GM12872 (cell line): ENCODE data around the gene HIC1.

Experiments
- CTCF ChIP-seq: IDR thresholded peaks from 3 replicates; pipeline ENCODE4 v1.5.1; 2011; ENCODE audit warnings: low read depth, mild to moderate bottlenecking, low read length, moderate library complexity; ENCODE audit not compliant: insufficient read depth

The HIC1 gene

DNA sequence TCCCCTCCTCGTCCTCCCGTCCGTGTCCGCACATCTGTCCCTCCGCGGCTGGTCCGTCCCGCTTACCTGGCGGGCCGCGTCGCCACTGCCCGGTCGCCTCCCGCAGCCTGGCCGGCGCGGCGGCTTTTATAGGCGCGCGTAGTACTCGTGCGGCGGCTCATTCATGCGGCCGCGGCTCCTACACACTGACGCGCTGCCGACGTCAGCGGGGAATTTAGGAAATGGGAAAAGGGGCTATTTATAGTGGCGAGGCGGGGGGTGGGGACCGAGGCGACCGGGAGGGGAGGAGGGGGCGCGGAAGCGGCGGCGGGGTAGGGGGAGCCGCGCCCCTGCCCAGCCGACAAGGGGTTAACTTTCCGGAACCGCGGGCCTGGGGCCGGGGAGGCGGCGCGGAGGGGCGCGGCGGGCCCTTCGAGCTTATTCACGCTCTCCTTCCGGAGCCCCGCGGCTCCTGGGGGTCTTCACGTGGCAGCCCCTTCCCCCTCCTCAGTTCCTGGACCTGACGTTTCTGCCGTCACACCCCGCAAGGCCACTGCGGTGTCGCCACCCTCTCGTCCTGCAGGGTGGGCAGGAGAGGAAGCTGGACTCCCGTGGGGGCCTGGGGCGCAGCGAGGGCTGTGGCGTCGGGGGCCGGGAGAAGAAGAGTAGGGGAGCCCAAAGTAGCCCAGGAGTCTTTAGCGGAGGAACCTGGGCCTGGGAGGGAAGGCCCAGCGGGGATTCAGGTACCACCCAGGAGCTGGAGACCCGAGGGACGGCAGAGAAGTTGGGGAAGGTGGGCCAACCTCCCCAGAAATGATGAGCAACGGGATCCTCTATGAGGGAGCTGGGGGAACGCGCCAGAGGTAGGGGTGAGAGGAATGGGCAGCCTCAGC, 3.6 kb upstream of the HIC1 start:
- no peak for TF ChIP-seq CTCF

- no peak for TF ChIP-seq CTCF
Observed at GRCh38 chr17:2051933-2052559, 2.9 kb upstream of the HIC1 start.

DNA sequence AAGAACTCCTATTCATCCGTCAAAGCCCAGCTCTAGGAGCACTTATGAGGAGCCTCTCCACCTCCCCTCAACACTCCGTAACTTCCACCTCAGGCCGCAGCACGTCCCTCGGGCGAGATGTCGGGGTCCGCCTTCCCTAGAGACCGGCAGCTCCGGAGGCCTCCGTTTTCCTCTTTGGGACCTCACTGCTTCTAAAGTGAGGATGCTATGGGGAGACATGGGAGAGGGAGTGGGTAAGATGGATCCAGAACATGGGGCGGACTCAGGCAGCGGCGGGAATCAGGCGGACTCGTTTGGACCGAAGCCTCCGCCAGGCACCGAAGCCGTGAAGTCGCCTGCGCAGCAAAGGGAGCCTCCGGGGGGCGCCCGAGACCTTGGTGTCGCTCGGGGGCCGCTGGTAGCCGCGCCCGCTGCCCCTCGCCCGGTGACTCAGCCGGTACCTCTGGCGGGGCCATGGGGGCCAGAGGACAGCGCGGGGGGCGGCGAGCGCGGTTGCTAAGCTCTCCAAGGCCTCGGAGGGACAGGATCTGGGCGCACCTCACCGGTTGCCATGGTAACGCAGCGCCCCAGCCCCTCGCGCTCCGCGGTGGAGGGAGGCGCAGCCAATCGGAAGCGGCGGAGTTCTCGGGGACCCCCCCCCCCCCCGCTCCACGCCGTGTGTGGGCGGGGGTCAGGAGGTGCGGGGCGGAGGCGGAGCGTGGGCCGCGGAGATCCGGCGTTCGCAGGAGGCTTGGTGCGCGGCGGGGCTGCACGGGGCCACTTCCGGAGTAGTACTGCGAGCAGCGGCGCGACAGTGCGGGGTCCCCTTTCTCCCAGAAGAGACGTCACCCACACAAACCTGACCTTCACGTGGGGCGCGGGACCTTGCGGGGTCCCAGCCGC, 1.3 kb upstream of the HIC1 start:
- peak; percentile 73 for TF ChIP-seq CTCF

- TF ChIP-seq CTCF: no peak
Observed at GRCh38 chr17:2054262-2054511, 716 bp upstream of the HIC1 start.

DNA sequence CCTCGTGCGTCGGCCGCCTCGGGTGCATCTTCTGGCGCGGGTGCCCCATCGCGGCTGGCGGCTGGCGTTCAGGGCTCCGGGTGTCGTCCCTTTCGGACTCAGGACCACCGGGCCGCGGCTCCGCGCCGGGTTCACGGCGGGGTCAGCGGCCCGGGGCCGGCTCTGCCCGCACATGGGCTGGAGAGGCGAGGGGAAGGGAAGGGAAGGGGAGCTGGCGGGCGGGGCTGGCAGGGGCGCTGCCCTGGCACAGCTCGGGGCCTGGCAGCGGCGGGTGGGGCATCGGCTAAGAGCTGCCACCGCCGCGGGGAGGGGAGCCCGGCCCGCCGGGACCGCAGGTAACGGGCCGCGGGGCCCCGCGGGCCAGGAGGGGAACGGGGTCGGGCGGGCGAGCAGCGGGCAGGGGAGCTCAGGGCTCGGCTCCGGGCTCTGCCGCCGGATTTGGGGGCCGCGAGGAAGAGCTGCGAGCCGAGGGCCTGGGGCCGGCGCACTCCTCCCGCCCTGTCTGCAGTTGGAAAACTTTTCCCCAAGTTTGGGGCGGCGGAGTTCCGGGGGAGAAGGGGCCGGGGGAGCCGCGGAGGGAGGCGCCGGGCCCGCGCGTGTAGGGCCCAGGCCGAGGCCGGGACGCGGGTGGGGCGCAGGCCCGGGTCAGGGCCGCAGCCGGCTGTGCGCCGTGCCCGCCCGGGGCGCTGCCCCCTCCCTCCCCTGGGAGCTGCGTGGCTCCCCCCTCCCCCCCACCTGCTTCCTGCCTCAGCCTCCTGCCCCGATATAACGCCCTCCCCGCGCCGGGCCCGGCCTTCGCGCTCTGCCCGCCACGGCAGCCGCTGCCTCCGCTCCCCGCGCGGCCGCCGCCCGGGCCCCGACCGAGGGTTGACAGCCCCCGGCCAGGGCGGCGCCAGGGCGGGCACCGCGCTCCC, 646 bp downstream of the HIC1 start:
- TF ChIP-seq CTCF: no peak

- peak; percentile 19; the same call in 1 of the 3 replicates for TF ChIP-seq CTCF
Observed at GRCh38 chr17:2056206-2057174, 1.6 kb downstream of the HIC1 start.
